ENCODE measurements around the gene CCNY.
"Not testable (repeated sequence)": the region's sequence is repeated elsewhere in the genome, so short reads cannot be mapped to it uniquely, and the experiment has no call there.

The CCNY gene

GRCh38 chr10:35341521-35341920 lies 5.2 kb downstream of the CCNY start:
- peak; percentile 55 for FAIRE-seq
- no peak for DNase-seq (ENCODE audit: insufficient read length, low spot score)
- TF ChIP-seq POLR2A (IDR thresholded peaks at IDR 0.05; ENCODE audit: low read depth, low read length), result no peak

GRCh38 chr10:35342183-35342753 lies 6.0 kb downstream of the CCNY start:
- FAIRE-seq, result no peak
- no peak for DNase-seq (ENCODE audit: insufficient read length, low spot score)
- no peak for TF ChIP-seq POLR2A (IDR thresholded peaks at IDR 0.05; ENCODE audit: low read depth, low read length)

- TF ChIP-seq POLR2A (IDR thresholded peaks at IDR 0.05; ENCODE audit: low read depth, low read length), result no peak
- no peak for FAIRE-seq
- no peak for DNase-seq (ENCODE audit: insufficient read length, low spot score)
Observed at GRCh38 chr10:35343739-35344138, 7.4 kb downstream of the CCNY start.

- FAIRE-seq (no peak), DNase-seq (ENCODE audit: insufficient read length, low spot score) (no peak)
- TF ChIP-seq POLR2A (IDR thresholded peaks at IDR 0.05; ENCODE audit: low read depth, low read length), result no peak
Observed at GRCh38 chr10:35345383-35345742, 9.1 kb downstream of the CCNY start.

GRCh38 chr10:35346248-35346647 lies 9.9 kb downstream of the CCNY start:
- no peak for TF ChIP-seq POLR2A (IDR thresholded peaks at IDR 0.05; ENCODE audit: low read depth, low read length)
- FAIRE-seq (no peak), DNase-seq (ENCODE audit: insufficient read length, low spot score) (no peak)

- FAIRE-seq (no peak), DNase-seq (ENCODE audit: insufficient read length, low spot score) (no peak)
- TF ChIP-seq POLR2A (IDR thresholded peaks at IDR 0.05; ENCODE audit: low read depth, low read length), result no peak
Observed at GRCh38 chr10:35347121-35347562, 10.8 kb downstream of the CCNY start.

- FAIRE-seq (no peak), DNase-seq (ENCODE audit: insufficient read length, low spot score) (no peak)
- no peak for TF ChIP-seq POLR2A (IDR thresholded peaks at IDR 0.05; ENCODE audit: low read depth, low read length)
Observed at GRCh38 chr10:35347899-35348608, 11.7 kb downstream of the CCNY start.

GRCh38 chr10:35348609-35349388 lies 12.5 kb downstream of the CCNY start:
- no peak for FAIRE-seq

GRCh38 chr10:35349389-35349915 lies 13.1 kb downstream of the CCNY start:
- DNase-seq (ENCODE audit: insufficient read length, low spot score), result no peak
- TF ChIP-seq POLR2A (IDR thresholded peaks at IDR 0.05; ENCODE audit: low read depth, low read length), result no peak
- no peak for FAIRE-seq

More at GRCh38 chr10:35348609-35349388, 12.5 kb downstream of the CCNY start:
- no peak for DNase-seq (ENCODE audit: insufficient read length, low spot score)
- TF ChIP-seq POLR2A (IDR thresholded peaks at IDR 0.05; ENCODE audit: low read depth, low read length), result no peak

- FAIRE-seq (no peak), DNase-seq (ENCODE audit: insufficient read length, low spot score) (no peak)
- no peak for TF ChIP-seq POLR2A (IDR thresholded peaks at IDR 0.05; ENCODE audit: low read depth, low read length)
Observed at GRCh38 chr10:35351021-35351420, 14.7 kb downstream of the CCNY start.

- FAIRE-seq, result no peak
- TF ChIP-seq POLR2A (IDR thresholded peaks at IDR 0.05; ENCODE audit: low read depth, low read length), result no peak
- DNase-seq (ENCODE audit: insufficient read length, low spot score), result no peak
Observed at GRCh38 chr10:35352097-35352496, 15.8 kb downstream of the CCNY start.

- FAIRE-seq, result no peak
Observed at GRCh38 chr10:35352512-35352911, 16.2 kb downstream of the CCNY start.

GRCh38 chr10:35353395-35353794 lies 17.1 kb downstream of the CCNY start:
- no peak for TF ChIP-seq POLR2A (IDR thresholded peaks at IDR 0.05; ENCODE audit: low read depth, low read length)
- no peak for DNase-seq (ENCODE audit: insufficient read length, low spot score)
- FAIRE-seq, result no peak

More at GRCh38 chr10:35352512-35352911, 16.2 kb downstream of the CCNY start:
- no peak for TF ChIP-seq POLR2A (IDR thresholded peaks at IDR 0.05; ENCODE audit: low read depth, low read length)
- DNase-seq (ENCODE audit: insufficient read length, low spot score), result no peak

GRCh38 chr10:35353805-35354204 lies 17.5 kb downstream of the CCNY start:
- FAIRE-seq, result no peak
- DNase-seq (ENCODE audit: insufficient read length, low spot score), result no peak
- no peak for TF ChIP-seq POLR2A (IDR thresholded peaks at IDR 0.05; ENCODE audit: low read depth, low read length)

- FAIRE-seq; DNase-seq (ENCODE audit: insufficient read length, low spot score): not testable (repeated sequence)
Observed at GRCh38 chr10:35354257-35354656, 17.9 kb downstream of the CCNY start.

All from H54 (cell line).